HepG2 (cell line): ENCODE data around the gene RPS6KL1. TPM values are rescaled to one million over a fixed set of nuclear protein-coding genes. Genes with fewer than 3 reads are reported as not detected.

Experiments used
- ATF5 ChIP-seq: sonication (generic); formaldehyde crosslinking; IDR thresholded peaks from 2 replicates; pipeline ENCODE4 v1.4.0; 2020; ENCODE audit warnings: mild to moderate bottlenecking, low read depth, missing genetic modification reagents
- CREB1 ChIP-seq, 2 experiments: fragments of 450-650 bp in 1 of 2; IDR thresholded peaks; 2 replicates each; pipeline ENCODE4 v1.6.1; 2016 to 2017; ENCODE audit warnings: control low read depth in 1 of 2, mild to moderate bottlenecking in 1 of 2, missing compliant biosample characterization in 1 of 2, missing genetic modification characterization in 1 of 2
- ELF3 ChIP-seq: IDR thresholded peaks from 2 replicates; pipeline ENCODE4 v1.6.1; 2016; ENCODE audit warnings: missing genetic modification reagents, missing compliant biosample characterization
- FOSL1 ChIP-seq: sonication (generic); formaldehyde crosslinking; IDR thresholded peaks from 2 replicates; pipeline ENCODE4 v1.9.0; 2021; ENCODE audit warnings: missing genetic modification reagents, borderline replicate concordance
- HBP1 ChIP-seq: IDR thresholded peaks from 2 replicates; pipeline ENCODE4 v1.6.1; 2016; ENCODE audit warnings: low read depth, control low read depth
- HOXA3 ChIP-seq: sonication (generic); formaldehyde crosslinking; IDR thresholded peaks from 2 replicates; pipeline ENCODE4 v1.5.0; 2020; ENCODE audit warnings: missing genetic modification reagents
- KIAA2018 ChIP-seq: sonication (generic); formaldehyde crosslinking; IDR thresholded peaks from 2 replicates; pipeline ENCODE4 v1.5.0; 2020; ENCODE audit warnings: mild to moderate bottlenecking, missing genetic modification reagents, borderline replicate concordance
- NFRKB ChIP-seq: fragments of 450-650 bp; IDR thresholded peaks from 2 replicates; pipeline ENCODE4 v1.6.1; 2017
- ONECUT2 ChIP-seq: sonication (generic); formaldehyde crosslinking; IDR thresholded peaks from 2 replicates; pipeline ENCODE4 v1.4.0; 2020; ENCODE audit warnings: missing genetic modification reagents
- PAX8 ChIP-seq: sonication (generic); formaldehyde crosslinking; IDR thresholded peaks from 2 replicates; pipeline ENCODE4 v1.8.0; 2022; ENCODE audit warnings: mild to moderate bottlenecking, missing genetic modification reagents, borderline replicate concordance
- SAP130 ChIP-seq: IDR thresholded peaks from 2 replicates; pipeline ENCODE4 v1.6.1; 2016; ENCODE audit warnings: low read depth
- TGIF2 ChIP-seq: IDR thresholded peaks from 2 replicates; pipeline ENCODE4 v1.6.1; 2016; ENCODE audit warnings: control low read depth, missing compliant biosample characterization
- ZNF138 ChIP-seq: sonication (generic); formaldehyde crosslinking; IDR thresholded peaks from 2 replicates; pipeline ENCODE4 v1.5.0; 2020; ENCODE audit warnings: mild to moderate bottlenecking, low read depth, missing genetic modification reagents
- ZNF225 ChIP-seq: sonication (generic); formaldehyde crosslinking; IDR thresholded peaks from 2 replicates; pipeline ENCODE4 v1.4.0; 2020; ENCODE audit warnings: mild to moderate bottlenecking, missing genetic modification reagents
- ZNF780A ChIP-seq: sonication (generic); formaldehyde crosslinking; IDR thresholded peaks from 2 replicates; pipeline ENCODE4 v1.8.0; 2022; ENCODE audit warnings: mild to moderate bottlenecking, missing genetic modification reagents, moderate library complexity
- ZNF790 ChIP-seq: sonication (generic); formaldehyde crosslinking; IDR thresholded peaks from 2 replicates; pipeline ENCODE4 v1.8.0; 2022; ENCODE audit warnings: missing genetic modification reagents, mild to moderate bottlenecking, borderline replicate concordance
- polyA plus RNA-seq, 8 experiments: library from polyadenylated mRNA; depleted of rRNA in 3 of 8; stranded (reverse) in 7 of 8; unstranded in 1 of 8; fragments of >200 nt; fragmentation: Illumina TruSeq in 4 of 8; extraction: Trizol in 4 of 8; gene quantifications; 2 replicates each; pipeline versions ENCODE4 v1.2.1 to v1.2.3, GENCODE V29; 2011 to 2016; ENCODE audit warnings: low read depth in 4 of 8, missing spikeins in 1 of 8, mixed read lengths in 1 of 8; ENCODE audit not compliant: insufficient read depth in 1 of 8
- total RNA-seq, 5 experiments: library from RNA; depleted of rRNA; stranded (reverse); fragments of >200 nt; fragmentation: Illumina TruSeq; extraction: Trizol; gene quantifications; 2 replicates each; pipeline ENCODE4 v1.2.3, GENCODE V29; 2016; ENCODE audit warnings: low read depth in 1 of 5

RPS6KL1 gene
- total and polyA plus RNA-seq, 2 of the 13 experiments (the other 11 are each of a cell fraction or from before 2014, with no cell fraction given), result 6.5 to 11.5 TPM

GRCh38 chr14:74952697-74953484, 29.8 kb upstream of the RPS6KL1 start (continued):
- TF ChIP-seq TGIF2 (CRISPR knock-in tag), result no peak
- no peak for TF ChIP-seq ZNF790 (CRISPR knock-in tag)
- no peak for TF ChIP-seq ZNF780A (CRISPR knock-in tag)
- TF ChIP-seq ONECUT2 (CRISPR knock-in tag), result 0 out of 2 replicates have a peak, but pooled peaks have one; percentile 42
- TF ChIP-seq ZNF225 (CRISPR knock-in tag), result no peak
- TF ChIP-seq ATF5 (CRISPR knock-in tag), result no peak
- TF ChIP-seq CREB1 (IDR thresholded peaks at IDR 0.05), result no peak
- no peak for TF ChIP-seq CREB1 (CRISPR knock-in tag; IDR thresholded peaks at IDR 0.05)
- TF ChIP-seq HBP1 (CRISPR knock-in tag), result no peak
- no peak for TF ChIP-seq ZNF138 (CRISPR knock-in tag)
- no peak for TF ChIP-seq HOXA3 (CRISPR knock-in tag)
- peak; percentile 19; the same call in 1 of the 2 replicates for TF ChIP-seq SAP130 (CRISPR knock-in tag)
- no peak for TF ChIP-seq ELF3 (CRISPR knock-in tag)
- TF ChIP-seq KIAA2018 (CRISPR knock-in tag), result no peak
- no peak for TF ChIP-seq FOSL1 (CRISPR knock-in tag)
- TF ChIP-seq NFRKB, result no peak
- TF ChIP-seq PAX8 (CRISPR knock-in tag), result no peak
